T-helper 1 cell treated with Interleukin-12 subunit alpha and Interleukin-12 subunit beta and Interleukin-4 antibody, amounts not matched to agents 30 ng/mL and 1 ng/mL, for 36 hours (primary cell): ENCODE data around the gene OLAH. TPM values are rescaled to one million over a fixed set of nuclear protein-coding genes. Genes with fewer than 3 reads are reported as not detected.

Experiments
- intact Hi-C: fragments of 100-400 bp; cut with micrococcal nuclease; formaldehyde crosslinking; loops from one replicate; pipeline ENCODE4 v1.15.1; 2024
- total RNA-seq: library from RNA; stranded (reverse); gene quantifications from 2 replicates; pipeline ENCODE4 v1.2.3, GENCODE V29; 2022

Gene OLAH
- total RNA-seq, 1 donor from 2014 or later: 2.9 TPM

- intact Hi-C loops: no loop called here
These were observed 25.5 kb downstream of the OLAH start for GRCh38 chr10:15069230-15069629.

- intact Hi-C loops: no loop called here
These were observed 28.6 kb downstream of the OLAH start for GRCh38 chr10:15072358-15072757.

GRCh38 chr10:15075421-15075820 is 31.7 kb downstream of the OLAH start:
- intact Hi-C loops: no loop called here

GRCh38 chr10:15083674-15084501 is 40.1 kb downstream of the OLAH start:
- intact Hi-C loops: no loop called here

- intact Hi-C loops: no loop called here
These were observed 40.8 kb downstream of the OLAH start for GRCh38 chr10:15084502-15084922.

- intact Hi-C loops: loop anchor here (1.0 to 2.0 kb wide), 5 partner anchors 9 to 250 kb away; partner anchors contain the start of genes CDNF, HSPA14, MSANTD7 and NMT2
These were observed 44.9 kb downstream of the OLAH start, which contains the start of gene ACBD7 for GRCh38 chr10:15088428-15089261. TSS of gene ACBD7 (minus strand) at chr10:15088776. CDS start at chr10:15088728, 48 bp downstream.

GRCh38 chr10:15091418-15091817 is 47.7 kb downstream of the OLAH start:
- intact Hi-C loops: no loop called here

- intact Hi-C loops: no loop called here
These were observed 49.2 kb downstream of the OLAH start for GRCh38 chr10:15092855-15093408.

- intact Hi-C loops: loop anchor here (1.0 to 5.0 kb wide), 15 partner anchors 8 to 1721 kb away; partner anchors contain the start of genes ACBD7, CDNF, DCLRE1C and HSPA14
These were observed 52.9 kb downstream of the OLAH start for GRCh38 chr10:15096661-15097010.

GRCh38 chr10:15097011-15097812 is 53.5 kb downstream of the OLAH start, which contains the start of gene RPP38:
TSS of gene RPP38 (plus strand) at chr10:15097355. CDS start at chr10:15103315, 5,960 bp downstream.
- intact Hi-C loops: loop anchor here (1.0 to 5.0 kb wide), 15 partner anchors 9 to 1720 kb away; partner anchors contain the start of genes ACBD7, CDNF, DCLRE1C and HSPA14

- intact Hi-C loops: loop anchor here (5.0 kb wide), 2 partner anchors 453 to 1513 kb away; partner anchors contain the start of gene PRPF18
These were observed 56.1 kb downstream of the OLAH start for GRCh38 chr10:15099886-15100285.

- intact Hi-C loops: no loop called here
These were observed 59.8 kb downstream of the OLAH start for GRCh38 chr10:15103513-15103912.

GRCh38 chr10:15106352-15107013 is 62.7 kb downstream of the OLAH start:
- intact Hi-C loops: loop anchor here (1.0 to 5.0 kb wide), 8 partner anchors 9 to 607 kb away; partner anchors contain the start of genes ACBD7, FAM171A1, NMT2 and RPP38

- intact Hi-C loops: no loop called here
These were observed 68.9 kb downstream of the OLAH start for GRCh38 chr10:15112657-15113056.

GRCh38 chr10:15113766-15114165 is 70.0 kb downstream of the OLAH start:
- intact Hi-C loops: no loop called here

GRCh38 chr10:15116225-15116624 is 72.5 kb downstream of the OLAH start:
- intact Hi-C loops: no loop called here

- intact Hi-C loops: no loop called here
These were observed 74.9 kb downstream of the OLAH start for GRCh38 chr10:15118615-15119014.

- intact Hi-C loops: no loop called here
These were observed 76.8 kb downstream of the OLAH start for GRCh38 chr10:15120523-15120922.

- intact Hi-C loops: no loop called here
These were observed 78.0 kb downstream of the OLAH start for GRCh38 chr10:15121707-15122106.

GRCh38 chr10:15122477-15123030 is 78.8 kb downstream of the OLAH start:
- intact Hi-C loops: no loop called here
